Omental fat pad (tissue), 4 donors: ENCODE results near the gene AGAP1. TPM values are rescaled to one million over a fixed set of nuclear protein-coding genes. Genes with fewer than 3 reads are reported as not detected.

ENCODE experiments used
- ATAC-seq: fragments of 150-250 bp; one replicate; pipeline ENCODE4 v1.9.1; 2016; ENCODE audit warnings: mild to moderate bottlenecking, moderate library complexity; ENCODE audit not compliant: low FRiP score
- DNase-seq: peaks from one replicate; pipeline ENCODE4 v3.0.0-alpha.2; 2019; ENCODE audit warnings: low spot score
- CTCF ChIP-seq, 3 donors: fragments of 450-650 bp; IDR thresholded peaks; one replicate each; pipeline ENCODE4 v1.5.1; 2016 to 2017; ENCODE audit warnings: antibody characterized with exemption in 3 of 3, mild to moderate bottlenecking in 3 of 3, moderate library complexity in 2 of 3
- total RNA-seq, 4 donors: library from RNA; depleted of rRNA; stranded (reverse); fragments of >200 nt; gene quantifications; one replicate each; pipeline ENCODE4 v1.1.0, GENCODE V29; 2016

Gene AGAP1
- total RNA-seq, 4 donors from 2014 or later: 15.5 to 24.3 (median 16.2) TPM

GRCh38 chr2:235979037-235979436 lies 485.2 kb downstream of the AGAP1 start:
- DNase-seq: no peak
- no peak for ATAC-seq

GRCh38 chr2:235979753-235980435 lies 486.1 kb downstream of the AGAP1 start:
- no peak for TF ChIP-seq CTCF (IDR thresholded peaks at IDR 0.05)
- ATAC-seq (no peak), DNase-seq (no peak)

More at GRCh38 chr2:235979037-235979436, 485.2 kb downstream of the AGAP1 start:
- no peak for TF ChIP-seq CTCF (IDR thresholded peaks at IDR 0.05)

GRCh38 chr2:235981631-235982030 lies 487.8 kb downstream of the AGAP1 start:
- ATAC-seq: no peak
- DNase-seq: no peak
- TF ChIP-seq CTCF (IDR thresholded peaks at IDR 0.05): no peak

- no peak for TF ChIP-seq CTCF (IDR thresholded peaks at IDR 0.05)
- no peak for ATAC-seq
Observed at GRCh38 chr2:235983016-235983415, 489.2 kb downstream of the AGAP1 start.

GRCh38 chr2:235984552-235984951 lies 490.7 kb downstream of the AGAP1 start:
- DNase-seq (no peak), ATAC-seq (no peak)
- TF ChIP-seq CTCF (IDR thresholded peaks at IDR 0.05): no peak

More at GRCh38 chr2:235983016-235983415, 489.2 kb downstream of the AGAP1 start:
- no peak for DNase-seq

GRCh38 chr2:235986361-235986760 lies 492.5 kb downstream of the AGAP1 start:
- ATAC-seq: no peak
- DNase-seq: no peak
- TF ChIP-seq CTCF (IDR thresholded peaks at IDR 0.05): no peak
